HG03378 (cell line): ENCODE measurements around the gene USH1C.

ENCODE experiments used
- ATAC-seq: cut with Tn5 transposase; IDR thresholded peaks from one replicate; pipeline ENCODE4 v1.9.1; 2021; ENCODE audit warnings: mild to moderate bottlenecking, moderate library complexity; ENCODE audit not compliant: unreplicated experiment

USH1C gene

DNA sequence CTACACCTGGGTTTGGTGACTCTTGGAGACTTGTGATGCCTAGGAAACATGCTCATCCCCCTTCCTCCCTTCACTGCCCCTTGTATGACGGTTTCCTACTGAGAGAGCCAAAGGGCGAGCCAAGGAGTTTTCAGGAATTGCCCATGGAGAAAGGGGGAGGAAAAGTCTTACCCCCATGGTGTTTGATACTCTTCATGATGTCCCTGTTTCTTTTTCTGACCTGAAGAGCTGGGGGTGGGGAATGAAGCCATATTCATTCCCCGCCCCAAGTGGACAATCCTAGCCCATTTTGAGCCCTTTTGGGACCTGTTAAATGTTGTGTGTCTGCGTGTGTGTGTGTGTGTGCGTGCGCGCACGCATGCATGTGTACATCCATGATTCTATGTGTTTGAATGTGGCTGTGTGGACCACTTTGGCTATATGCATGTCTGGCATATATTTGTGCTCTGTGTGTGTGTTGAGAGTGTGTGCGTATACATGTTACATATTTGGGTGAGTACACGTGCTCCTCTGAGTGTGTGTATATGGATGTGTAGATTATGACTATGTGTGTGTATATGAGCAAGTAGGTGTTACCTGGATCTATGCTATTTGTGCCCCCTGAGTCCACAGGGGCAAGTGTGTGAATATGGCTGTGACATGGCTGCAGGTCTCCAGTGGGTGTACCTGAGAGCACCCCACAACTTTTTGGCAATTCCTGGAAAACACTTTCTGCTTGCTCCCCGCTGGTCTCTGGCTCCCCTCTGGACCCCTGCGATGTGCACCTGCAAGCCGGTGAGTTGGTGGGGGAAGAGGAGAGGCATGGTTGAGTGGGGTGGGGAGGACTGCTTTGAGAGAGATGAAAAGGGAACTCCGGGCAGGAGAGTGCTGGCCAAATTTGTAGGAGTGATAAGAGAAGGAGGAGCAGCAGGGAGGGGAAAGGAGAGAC is 27.5 kb upstream of the USH1C start:
- no peak for ATAC-seq

DNA sequence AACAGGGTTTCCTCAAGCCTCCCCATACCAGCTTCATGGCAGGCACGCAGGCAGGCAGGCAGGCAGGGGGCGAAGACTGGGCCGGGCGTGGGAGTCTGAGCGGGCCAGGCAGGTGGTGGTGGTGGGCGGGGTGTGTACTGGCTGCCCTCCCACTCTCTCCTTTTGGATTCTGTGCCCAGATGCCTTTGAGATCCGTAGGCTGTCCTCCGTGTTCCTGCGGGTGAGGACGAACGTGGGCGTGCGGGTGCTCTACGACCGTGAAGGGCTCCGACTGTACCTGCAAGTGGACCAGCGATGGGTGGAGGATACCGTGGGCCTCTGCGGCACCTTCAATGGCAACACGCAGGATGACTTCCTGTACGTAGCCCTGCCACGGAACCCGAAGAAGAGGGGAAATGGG is 25.8 kb upstream of the USH1C start:
- no peak for ATAC-seq

DNA sequence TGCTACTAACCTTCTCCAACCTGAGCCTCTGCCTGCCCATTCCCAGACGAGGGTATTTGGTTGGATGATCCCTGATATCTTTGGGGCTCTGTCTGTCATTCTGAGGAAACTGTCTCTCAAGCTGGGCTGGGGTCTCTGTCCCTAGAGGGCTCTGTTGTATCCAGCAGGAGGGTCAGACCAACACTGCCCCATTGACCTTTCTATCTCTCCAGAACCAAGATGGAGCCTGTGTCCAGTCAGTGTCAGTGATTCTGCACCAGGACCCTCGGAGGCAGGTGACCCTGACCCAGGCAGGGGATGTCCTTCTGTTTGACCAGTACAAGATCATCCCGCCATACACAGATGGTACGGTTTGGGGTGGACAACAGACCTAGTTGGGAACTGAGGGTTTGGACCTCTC is 24.7 kb upstream of the USH1C start:
- no peak for ATAC-seq

DNA sequence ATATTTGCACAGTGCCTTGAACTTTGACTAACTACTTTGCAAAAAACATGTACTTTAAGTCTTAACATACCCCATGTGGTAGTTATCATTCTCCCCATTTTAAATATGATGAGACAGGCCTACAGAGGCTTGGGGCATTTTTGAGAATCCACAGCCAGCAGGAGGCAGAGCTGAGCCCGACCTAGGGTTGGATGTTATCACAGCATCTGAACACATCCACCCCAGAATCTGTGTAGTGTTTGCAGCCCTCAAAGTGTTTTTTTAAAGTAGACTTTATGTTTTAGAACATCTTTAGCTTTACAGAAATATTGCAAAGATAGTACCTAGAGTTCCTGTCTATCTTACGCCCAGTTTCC is 20.4 kb upstream of the USH1C start:
- ATAC-seq: no peak

DNA sequence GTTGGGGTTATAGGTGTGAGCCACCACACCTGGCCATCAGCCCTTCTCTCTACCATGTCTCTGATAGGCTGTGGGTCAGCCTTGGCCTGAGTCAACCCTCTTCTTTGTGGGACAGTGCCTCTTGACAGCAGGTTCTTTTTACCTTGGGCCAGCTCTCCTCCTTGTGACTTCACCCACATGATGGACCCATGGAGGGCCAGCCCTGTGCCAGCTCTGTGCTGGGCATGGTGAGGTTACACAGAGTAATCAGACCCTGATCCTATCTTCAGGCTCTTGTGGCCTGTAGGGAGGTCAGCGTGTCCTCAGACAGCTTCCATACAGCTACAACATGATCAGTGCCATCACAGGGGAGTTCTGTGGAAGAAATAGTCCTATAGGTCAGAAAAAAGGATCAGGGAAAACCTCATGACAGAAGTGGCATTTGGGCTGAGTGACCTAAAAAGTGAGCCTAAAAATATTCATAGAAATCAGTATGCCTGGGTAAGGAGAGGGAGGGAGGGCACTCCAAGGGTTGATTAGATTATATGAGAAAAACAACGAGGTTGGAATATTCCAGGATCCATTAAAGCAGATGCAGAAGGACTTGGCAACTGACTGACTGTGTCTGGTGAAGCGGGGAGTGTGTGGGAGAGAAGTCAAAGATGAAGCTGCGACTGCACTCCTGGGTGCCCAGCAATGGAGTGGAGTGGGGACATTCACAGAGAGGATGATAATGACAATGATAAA is 19.9 kb upstream of the USH1C start:
- no peak for ATAC-seq

DNA sequence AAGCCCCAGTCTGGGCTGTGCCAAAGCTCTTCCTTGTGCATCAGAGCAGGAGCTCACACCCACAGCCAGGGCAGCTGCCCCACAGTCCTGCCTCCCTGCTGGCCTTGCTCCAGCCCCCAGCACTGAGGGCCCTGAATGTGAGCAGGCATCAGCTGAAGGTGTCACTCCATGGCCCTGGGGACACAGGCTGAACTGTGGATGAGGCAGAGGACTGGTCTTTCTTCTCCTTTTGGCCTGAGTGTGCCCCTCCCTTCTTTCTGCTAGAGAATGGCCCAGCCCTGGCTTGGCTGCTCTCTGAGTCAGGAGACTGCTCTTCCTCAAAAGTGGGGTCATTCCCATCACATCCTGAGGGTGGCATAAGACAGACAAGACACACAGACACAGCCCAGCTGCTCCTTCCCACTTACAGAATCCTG is 19.0 kb upstream of the USH1C start:
- ATAC-seq: no peak

DNA sequence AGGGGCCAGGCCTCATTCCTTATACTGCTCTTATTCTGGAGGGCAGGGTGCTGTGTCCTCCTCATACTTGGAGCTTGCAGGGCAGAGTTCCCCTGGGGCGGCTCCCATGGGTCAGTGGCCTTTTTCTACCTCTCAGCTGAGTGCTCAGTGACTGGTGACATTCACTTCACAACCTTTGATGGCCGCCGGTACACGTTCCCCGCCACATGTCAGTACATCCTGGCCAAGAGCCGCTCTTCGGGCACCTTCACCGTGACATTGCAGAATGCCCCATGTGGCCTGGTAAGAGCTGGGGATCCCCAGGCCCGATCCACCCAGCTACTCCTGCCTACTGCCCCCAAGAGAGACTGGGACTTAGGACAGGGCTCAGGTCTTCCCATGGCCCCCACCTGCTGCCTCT is 17.3 kb upstream of the USH1C start:
- no peak for ATAC-seq

DNA sequence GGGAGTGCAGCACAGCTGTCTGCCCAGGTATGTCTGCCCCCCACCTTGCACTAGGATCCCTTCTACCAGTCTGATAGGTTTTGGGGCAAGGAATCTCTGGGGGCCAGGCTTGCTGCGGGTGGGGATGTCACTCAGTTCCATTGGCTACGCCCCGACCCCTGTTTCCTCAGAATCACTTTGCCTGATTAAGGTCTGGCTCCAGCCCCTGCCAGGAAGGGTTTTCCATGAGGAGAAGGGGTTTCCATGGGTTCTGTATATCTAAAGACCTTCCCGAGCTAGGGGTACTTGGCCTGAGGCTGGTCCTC is 16.8 kb upstream of the USH1C start:
- no peak for ATAC-seq

DNA sequence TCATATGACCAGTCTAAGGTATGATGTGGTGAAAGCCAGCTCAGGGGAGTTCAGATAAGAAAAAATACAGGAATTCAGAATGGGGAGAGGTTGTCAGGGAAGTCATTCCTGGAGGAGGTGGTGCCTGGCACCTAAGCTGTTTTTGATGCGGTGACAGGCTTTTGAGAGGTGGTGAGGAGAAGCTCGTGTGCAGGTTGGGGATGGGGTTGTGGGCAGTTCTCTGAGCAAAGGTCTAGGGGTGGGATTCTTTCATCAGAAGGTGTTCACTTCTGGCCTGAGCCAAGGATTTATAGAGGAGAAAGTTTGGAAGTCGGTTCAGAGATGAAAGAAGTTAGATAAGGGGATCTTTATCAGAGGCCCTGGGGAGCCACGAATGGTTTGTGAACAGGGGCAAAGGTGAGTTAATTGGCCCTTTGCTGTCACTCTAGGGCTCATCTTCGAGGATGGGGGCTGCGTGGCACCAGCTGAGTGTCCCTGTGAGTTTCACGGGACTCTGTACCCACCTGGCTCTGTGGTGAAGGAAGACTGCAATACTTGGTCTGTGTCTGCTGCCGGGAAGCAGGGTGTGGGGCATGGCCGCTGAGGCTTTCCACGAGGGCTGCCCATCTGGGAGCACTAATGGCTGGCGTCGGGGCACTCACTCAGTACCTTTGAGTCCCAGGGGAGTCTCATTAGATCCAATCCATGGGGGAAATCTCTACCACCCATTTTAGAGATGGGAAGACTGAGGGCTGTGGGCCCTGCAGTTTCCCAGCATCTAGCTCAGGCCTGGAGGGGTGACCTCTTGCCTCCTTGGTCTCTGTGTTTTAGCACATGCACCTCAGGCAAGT is 16.3 kb upstream of the USH1C start:
- no peak for ATAC-seq

DNA sequence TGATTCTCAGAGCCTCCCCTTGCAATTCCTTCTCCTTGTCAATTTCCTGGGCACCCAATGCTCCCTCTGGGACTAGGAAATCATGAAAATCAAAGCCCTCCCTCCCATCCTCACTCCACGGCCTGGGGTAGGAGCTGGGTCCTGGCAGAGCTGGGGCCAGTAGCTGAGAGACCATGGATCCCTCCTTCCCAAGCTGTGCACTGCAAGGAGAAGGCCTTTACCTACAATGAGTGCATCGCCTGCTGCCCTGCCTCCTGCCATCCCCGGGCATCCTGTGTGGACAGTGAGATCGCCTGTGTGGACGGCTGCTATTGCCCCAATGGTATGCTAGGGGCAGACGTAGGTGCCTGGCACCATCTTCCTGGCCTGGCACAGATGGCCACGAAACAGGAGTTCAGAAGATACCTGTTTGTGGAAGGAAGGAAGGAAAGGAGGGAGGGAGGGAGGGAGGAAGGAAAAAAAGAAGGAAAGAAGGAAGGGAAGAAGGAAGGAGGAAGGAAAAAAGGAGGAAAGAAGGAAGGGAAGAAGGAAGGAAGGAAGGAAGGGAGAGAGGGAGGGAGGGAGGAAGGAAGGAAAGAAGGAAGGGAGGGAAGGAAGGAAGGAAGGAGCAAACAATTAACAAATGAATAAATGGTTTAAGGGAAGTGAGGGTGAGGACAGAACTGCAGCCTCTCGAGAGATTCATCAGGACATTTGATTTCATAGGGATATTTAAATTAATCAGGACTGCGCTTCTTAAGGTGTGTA is 15.3 kb upstream of the USH1C start:
- ATAC-seq: no peak

DNA sequence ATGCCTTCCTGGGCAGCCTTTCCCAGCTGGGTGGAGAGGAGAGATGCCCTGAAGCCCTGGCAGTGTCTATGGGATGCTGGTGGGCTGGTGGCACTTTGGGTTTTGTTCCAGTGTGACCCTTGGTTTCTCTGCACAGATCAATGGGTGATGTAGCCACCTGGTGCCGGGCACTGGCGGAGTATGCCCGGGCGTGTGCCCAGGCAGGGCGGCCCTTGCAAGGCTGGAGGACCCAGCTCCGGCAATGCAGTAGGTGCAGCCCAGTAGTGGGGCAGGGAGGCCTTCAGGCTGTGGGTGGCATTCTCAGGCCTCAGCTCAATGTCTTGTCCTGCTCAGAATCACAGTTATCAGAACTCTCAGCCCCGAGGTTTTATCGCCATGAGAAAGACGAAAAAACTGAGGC is 14.7 kb upstream of the USH1C start:
- ATAC-seq: no peak

DNA sequence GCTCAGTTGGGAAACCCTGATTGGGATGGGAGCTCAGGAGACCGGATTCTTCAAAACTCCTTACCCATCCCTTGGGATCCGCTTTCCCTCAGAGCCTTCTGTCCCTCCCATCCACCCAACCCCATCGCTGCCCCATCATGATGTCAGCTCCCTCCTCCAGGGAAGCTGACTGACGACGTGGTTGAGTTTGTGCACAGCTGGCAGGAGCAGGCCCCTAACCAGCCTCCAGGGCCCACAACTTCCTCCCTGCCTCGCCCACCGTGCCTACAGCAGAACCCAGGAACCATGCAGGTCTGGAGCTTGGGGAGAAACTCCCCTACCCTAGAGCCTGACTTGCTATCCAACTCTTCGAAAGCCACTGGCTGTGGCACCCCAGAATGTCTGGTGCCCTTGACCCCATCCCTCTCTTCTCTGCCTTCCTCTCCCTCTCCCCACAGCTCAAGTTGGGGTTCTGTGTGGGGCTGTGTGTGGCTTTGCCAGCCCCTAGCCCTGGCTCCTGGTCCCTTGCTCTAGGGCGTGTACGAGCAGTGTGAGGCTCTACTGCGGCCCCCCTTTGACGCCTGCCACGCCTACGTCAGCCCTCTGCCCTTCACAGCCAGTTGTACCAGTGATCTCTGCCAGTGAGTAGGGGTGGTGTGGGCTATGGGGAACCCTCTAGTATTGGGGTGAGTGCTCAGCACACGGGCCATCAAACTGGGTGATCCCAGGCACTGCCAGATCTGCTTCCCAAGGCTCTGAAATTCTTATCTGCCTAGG is 14.0 kb upstream of the USH1C start:
- ATAC-seq: no peak

DNA sequence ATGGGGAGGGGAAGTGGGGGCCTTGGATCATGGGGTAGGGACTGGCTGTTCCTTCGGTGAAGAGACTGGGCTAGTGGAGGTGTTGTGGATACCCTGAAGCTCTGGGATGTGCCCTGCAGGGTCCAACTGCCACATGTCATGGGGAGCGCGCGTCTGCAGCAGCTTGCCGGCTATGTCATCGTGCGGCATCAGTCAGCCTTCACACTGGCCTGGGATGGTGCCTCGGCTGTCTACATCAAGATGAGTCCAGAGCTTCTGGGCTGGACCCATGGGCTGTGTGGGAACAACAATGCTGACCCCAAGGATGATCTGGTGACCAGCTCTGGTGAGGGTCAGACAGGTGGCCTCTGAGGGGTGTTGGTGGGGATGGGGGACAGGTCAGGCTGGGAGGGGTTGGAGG is 12.8 kb upstream of the USH1C start:
- no peak for ATAC-seq

DNA sequence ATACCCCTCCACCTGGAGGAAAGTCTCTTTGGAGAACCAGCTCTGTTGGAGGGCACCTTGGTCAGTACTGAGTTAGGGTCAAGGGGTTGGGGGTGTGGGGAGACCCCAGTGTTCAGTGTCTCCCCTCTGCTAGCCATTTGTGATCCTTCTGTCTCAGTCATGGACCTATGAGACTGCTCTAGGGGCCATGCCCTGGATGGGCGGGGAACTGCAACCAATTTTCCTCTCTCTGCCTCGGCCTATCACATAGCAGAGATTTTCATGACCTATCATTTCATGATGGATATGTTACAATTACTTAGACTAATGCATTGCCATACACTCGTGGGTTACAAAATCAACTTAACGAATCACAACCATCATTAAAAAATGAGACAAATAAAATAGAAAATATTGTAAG is 10.3 kb upstream of the USH1C start:
- no peak for ATAC-seq

DNA sequence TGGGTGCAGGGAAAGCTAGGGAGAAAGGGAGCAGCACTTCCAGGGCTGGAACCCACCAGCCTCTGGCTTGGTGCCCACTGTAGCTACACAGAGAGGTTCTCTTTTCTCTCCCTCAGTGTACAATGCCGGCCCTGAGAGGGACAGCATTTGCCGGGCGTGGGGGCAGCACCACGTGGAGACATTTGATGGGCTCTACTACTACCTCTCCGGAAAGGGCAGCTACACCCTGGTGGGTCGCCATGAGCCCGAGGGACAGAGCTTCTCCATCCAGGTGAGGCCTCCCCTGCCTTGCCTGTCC is 9.0 kb upstream of the USH1C start:
- no peak for ATAC-seq

DNA sequence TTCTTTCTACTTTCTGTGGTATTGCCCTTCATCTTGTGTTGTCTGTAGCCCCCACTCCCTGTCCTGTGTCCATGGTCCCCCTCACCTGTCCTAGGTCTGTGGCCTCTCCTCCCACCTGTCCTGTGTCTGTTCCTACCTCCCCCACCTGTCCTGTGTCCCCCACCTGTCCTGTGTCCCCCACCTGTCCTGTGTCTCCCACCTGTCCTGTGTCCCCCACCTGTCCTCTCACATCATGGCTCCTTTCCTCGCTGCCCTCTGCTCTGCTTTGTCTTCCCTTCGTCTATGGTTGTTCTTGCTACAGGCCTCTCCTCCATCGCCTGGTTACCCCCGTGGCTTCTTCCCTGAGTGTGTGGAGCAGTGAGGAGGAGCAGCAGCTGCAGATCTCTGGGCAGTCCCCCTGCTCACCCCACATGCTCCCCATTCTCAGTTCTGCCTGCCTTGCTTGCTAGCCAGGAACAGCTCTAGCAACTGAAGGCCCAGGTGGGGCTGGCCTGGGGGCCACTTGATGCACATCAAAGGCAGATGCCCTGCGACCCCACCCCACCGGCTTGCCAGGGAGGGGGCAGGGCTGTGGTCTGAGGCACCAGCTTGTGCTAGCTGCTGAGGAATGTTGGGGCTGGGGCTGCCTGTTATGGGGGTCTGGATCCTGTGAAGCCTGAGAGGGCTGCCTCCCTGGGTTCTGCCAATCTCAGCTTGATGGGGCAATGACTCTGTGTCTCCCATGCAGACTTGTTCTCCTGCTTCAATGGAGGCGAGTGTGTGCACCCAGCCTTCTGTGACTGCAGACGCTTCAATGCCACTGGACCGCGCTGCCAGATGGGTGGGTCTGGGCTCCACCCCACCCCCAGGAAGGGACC is 8.4 kb upstream of the USH1C start:
- ATAC-seq: no peak

DNA sequence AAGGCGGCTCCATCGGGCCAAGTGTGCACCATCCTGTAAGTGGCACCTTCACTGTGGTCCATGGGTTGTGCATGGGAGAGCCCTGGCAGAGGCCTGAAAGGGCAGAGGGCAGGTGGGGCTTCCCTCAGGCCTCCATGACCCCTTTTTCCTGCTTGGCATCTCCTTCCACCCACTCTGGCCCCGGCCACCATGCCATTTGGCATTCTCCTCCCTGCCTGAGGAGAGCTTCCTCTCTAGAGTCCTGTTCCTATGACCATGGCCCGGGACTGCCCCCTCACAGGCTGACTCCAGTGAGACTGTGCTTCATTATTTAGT is 7.8 kb upstream of the USH1C start:
- ATAC-seq: no peak

DNA sequence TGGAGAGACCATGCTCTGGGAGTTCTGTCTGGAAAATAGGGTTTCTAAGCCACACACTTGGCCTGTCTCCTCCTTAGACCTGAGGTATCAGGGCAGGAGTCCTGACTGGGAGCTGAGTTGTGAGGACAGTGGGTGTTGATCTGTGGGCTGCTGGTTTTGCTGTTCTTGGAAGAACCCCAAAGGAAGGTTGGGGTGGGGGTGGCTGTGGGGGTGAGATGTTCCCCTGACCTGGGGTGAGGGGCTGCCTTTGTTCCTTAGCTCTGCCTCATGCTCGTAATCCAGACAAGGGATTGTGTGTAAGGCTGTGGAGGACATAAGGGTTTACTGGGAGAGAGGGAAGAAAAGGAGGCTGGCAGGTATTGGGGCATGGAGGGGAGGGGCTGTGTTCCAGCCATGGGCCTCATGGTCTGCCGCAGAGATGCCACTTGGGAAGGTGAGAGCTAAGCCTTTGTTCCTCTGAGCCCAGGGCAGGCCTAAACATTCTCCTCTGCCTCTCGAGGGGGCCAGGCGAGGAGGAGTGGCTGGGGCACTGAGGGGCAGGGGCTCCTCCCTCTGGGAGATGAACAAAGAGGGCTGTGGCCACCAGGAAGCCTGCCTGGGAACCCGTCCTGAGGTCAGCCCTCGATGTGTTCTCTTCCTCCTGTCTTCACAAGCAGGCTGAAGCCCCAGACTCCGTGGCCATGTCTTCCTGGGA is 7.3 kb upstream of the USH1C start:
- no peak for ATAC-seq
